AG09309 (cell line): Measurements from ENCODE around the gene SCUBE1.

Experiments used
- DNase-seq: peaks from one replicate; pipeline ENCODE4 v3.0.0-alpha.2; 2010; ENCODE audit warnings: low read depth
- H3K4me3 ChIP-seq: 2 replicates; pipeline ENCODE4 v1.5.1; 2011; ENCODE audit warnings: mild to moderate bottlenecking, low read depth, low read length, moderate library complexity; ENCODE audit not compliant: control insufficient read depth
- TF ChIP-seq, protein P1 (sequence below): IDR thresholded peaks from 2 replicates; pipeline ENCODE4 v1.5.1; 2011; ENCODE audit warnings: mild to moderate bottlenecking, low read depth, low read length, inconsistent platforms; ENCODE audit not compliant: insufficient read depth, control insufficient read depth; ENCODE audit errors: missing control alignments

The SCUBE1 gene

DNA sequence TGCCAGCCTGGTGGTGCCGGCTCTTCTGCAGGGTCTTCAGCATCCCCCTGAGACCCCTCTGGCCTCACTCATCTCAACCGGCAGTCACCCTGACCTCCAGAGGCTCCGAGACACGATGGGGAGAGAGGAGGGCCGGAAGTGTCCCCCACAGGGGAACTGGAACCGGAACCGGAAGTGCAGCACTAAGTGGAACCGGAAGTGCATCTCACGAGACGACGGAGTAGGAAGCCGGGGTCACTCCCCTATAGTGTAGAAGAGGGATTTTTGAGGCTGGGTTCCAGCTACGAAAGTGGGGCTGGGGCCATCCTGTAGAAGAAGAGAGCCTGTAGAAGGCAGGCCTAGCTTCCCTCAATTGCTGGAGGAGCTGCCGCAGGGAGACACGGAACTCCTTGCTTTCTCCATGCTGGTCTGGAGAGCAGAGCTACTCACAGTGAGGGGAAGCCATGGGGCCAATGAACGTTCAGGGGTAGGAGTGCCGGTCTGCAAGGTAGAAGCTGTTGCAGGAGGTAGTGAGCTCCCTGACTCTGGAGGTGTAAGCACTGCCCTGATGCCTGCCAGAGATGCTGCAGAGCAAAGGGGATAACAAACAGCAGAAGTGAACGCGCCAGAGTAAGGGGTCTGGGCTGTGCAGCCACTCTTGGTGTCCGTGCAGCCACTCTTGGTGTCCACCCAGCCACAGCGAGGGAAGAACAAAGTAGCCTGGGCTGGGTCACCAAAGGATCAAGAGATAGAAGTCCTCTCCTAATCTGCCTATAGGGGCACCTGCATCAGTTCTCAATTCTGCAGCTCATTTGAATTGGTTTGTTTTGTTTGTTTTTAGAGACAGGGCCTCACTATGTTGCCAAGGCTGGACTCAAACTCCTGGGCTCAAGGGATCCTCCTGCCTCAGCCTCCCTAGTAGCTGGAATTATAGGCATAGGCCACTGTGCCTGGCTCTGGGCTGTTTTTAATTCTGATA lies 21.9 kb downstream of the SCUBE1 start:
- TF ChIP-seq, protein P1, sequence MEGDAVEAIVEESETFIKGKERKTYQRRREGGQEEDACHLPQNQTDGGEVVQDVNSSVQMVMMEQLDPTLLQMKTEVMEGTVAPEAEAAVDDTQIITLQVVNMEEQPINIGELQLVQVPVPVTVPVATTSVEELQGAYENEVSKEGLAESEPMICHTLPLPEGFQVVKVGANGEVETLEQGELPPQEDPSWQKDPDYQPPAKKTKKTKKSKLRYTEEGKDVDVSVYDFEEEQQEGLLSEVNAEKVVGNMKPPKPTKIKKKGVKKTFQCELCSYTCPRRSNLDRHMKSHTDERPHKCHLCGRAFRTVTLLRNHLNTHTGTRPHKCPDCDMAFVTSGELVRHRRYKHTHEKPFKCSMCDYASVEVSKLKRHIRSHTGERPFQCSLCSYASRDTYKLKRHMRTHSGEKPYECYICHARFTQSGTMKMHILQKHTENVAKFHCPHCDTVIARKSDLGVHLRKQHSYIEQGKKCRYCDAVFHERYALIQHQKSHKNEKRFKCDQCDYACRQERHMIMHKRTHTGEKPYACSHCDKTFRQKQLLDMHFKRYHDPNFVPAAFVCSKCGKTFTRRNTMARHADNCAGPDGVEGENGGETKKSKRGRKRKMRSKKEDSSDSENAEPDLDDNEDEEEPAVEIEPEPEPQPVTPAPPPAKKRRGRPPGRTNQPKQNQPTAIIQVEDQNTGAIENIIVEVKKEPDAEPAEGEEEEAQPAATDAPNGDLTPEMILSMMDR, result no peak
- no peak for DNase-seq
- H3K4me3 ChIP-seq, result no peak overlapping the region

DNA sequence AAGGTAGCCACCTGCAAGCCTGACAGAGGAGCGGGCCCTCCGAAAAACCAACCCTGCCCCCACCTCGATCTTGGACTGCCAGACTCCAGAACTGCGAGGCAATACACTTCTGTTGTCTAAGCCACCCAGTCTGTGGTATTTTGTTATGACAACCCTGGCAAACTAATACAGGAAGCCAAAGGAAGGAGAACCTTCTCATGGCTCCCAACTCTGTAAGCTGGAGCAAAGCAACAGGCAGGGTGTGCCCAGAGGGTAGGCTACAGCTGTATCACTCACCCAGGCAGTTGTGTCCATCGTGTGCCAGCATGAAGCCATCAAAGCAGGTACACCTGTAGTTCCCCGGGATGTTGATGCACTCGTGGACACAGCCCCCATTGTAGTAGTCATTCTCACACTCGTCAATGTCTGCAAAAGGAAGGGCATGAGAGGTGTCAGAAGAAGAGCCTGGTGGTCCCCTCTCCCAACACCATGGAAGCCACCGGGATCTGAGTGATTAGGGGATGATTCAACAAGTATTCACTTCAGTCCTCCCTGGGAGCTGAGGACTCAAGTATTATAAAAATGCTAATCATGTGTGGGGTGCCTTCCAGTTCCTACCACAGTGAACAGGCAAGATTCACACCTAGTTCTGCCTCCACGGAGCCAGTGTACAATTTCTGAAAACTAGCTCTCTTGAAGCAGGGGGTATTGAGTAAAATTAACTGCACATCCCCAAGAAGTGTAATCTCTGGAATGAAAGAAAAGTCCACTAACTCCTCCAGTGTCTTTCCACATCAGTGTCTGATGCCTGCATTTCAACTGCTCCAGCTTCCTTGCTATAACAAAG lies 23.3 kb downstream of the SCUBE1 start:
- no peak for DNase-seq
- TF ChIP-seq, protein P1, result no peak
- no peak overlapping the region for H3K4me3 ChIP-seq

DNA sequence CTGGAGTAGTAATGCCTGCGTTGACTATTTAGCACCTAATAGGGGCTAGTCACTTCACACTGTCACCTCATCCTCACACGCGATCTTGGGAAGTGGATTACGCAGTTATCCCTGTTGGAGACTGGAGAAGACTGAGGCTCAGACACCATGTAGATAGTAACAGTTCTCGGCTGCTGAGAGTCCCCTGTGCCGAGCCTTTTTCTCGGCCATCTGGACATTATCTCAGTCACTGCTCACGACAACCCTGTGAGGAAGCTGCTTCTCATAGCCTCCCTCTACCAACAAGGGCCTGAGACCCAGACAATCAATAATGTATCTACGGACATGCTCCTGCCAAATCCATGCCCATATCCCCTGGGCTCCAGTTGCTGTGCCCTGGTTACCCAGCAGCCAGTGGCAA lies 25.9 kb downstream of the SCUBE1 start:
- TF ChIP-seq, protein P1, result no peak
- no peak for DNase-seq
- no peak overlapping the region for H3K4me3 ChIP-seq

DNA sequence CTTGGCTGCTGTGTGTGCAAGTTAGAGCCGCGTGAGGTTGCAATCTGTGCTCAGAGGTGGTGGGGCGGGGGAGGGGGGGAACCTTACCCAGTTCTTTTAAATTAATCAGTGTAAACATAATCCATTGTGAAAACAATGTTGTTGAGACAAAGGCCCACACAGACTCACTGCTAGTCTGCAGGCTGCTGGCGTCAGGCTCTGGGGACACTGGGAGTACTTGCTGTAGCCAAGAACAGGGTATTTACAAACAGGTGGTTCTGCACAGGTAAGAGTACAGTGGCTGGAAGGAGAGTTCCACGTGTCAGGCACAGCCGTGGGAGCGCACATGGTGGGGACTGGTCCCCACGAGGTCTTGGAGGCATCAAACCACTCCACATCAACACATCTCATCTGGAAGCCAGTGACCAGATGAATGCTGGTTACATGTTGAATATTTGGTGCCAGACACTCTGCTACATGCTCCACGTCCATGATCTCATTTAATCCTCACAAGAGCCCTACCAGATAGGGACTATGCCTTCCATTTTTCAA lies 27.4 kb downstream of the SCUBE1 start:
- no peak for DNase-seq
- TF ChIP-seq, protein P1, result no peak

DNA sequence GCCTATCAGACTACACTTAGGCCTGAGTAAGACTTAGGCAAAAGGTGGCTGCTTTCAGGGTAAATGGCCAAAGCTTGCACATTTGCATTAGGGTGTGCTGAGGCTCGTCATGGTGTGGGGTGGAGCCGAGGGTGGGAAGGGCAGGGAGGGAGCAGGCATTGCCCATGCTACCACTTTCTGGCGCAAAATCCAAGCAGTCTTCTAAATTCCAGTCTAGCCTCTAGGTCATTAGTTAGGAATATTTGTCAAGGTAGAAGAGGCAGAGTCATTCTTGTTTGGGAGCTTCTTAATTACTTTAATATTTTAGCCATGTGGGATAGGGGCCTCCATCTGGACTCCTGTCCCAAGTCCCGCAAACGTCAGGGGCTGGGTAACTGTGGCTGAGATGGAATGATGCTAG lies 28.6 kb downstream of the SCUBE1 start:
- TF ChIP-seq, protein P1, result no peak
- no peak for DNase-seq
- no peak overlapping the region for H3K4me3 ChIP-seq

More for the DNA sequence above, 27.4 kb downstream of the SCUBE1 start:
- H3K4me3 ChIP-seq, result no peak overlapping the region

DNA sequence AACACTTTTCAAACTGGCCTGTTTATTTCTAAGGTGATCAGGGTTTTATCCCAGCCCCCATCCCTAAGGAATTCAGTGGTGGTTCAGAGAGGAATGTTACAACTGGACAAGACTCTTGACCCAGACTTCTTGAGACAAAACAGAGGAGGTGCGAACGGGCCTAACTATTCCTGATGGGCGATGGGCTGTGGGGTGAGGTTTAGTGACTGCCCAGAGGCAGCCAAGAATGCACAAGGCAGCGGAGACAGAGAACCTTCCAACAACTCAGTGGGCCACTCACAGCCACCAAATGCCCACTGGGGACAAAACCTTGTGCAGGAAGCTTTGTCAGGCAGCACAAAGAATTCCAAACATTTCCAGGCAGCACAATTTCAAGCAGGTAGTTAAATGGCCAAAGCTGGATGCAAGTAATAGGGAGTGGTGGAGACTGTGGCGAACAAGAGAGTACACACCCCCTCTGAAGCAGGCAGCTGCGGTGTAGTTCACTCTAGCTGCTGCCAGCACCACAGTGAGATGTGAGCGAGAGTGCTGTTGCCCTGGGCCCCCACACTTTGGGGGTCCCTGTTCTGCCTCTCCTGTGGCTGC lies 29.2 kb downstream of the SCUBE1 start:
- TF ChIP-seq, protein P1, result no peak
- DNase-seq, result no peak
- H3K4me3 ChIP-seq, result no peak overlapping the region
